GOT3 (cell line): Measurements from ENCODE around the gene ZNF865.

ENCODE experiments used
- DNase-seq: peaks from one replicate; lab custom pipeline; 2025; ENCODE audit warnings: mixed read lengths; lab: John Stamatoyannopoulos, UW

ZNF865 gene

DNA sequence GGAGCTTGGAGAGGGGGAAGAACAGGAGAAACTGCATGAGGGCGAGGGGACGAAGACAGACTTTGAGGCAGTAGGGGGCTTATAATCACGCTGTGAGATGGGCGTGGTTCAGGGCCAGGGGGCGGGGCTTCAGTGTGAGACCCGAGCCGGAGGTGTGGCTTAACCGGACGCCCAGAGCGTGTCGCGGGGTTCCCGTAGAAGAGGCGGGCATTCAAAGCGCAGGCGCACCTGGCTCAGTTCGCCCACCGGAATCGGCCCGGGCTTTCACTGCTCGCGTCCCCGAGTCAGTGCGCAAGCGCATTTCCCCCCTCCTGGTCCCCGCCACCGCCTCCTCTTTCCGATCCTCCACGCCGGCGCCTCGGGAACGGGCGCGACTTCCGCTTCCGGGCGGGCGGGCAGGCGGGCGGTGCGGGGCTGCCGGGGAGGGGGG, 225 bp upstream of the ZNF865 start:
- peak; percentile 91 for DNase-seq

- DNase-seq = no peak
Measured at GRCh38 chr19:55606471-55606787, 982 bp downstream of the ZNF865 start.

DNA sequence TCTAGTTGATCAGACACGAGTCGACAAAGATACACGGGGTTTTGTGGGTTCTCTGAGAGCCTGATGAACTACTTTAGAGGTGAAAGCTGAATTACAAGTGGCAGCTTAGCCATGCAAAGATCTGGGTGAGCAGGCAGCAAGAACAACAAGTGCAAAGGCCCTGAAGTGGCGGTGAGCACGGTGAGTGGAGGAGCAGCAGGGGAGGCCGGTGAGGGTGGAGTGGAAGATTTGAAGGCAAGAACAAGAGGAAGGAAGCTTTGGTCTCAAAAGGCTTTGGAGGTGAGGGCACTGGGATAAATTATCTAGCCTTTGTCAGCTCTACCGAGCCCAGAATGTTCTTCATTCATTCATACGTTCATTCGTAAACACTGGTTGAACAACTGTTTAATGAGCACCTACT, 1.4 kb downstream of the ZNF865 start:
- no peak for DNase-seq

DNA sequence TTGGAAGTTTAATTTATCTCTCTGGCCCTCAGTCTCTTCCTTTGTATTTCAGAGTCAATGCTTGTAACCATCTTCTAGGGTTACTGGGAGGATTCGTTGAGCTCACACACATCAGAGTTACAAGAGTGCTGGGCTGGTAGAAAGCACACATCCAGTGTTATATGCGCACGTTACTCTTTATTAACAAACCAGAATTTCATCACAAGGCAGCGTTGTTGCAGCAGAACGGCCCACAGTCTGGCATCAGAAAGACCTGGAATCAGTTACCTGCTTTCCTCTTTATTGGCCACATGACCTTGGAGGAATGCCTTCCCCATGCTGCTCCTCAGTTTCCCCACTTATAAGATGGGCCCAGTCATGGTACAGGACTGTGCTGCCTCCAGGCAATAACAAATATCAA, 3.9 kb downstream of the ZNF865 start:
- no peak for DNase-seq

- DNase-seq = no peak
Measured at GRCh38 chr19:55611300-55611982, 6.0 kb downstream of the ZNF865 start.

DNA sequence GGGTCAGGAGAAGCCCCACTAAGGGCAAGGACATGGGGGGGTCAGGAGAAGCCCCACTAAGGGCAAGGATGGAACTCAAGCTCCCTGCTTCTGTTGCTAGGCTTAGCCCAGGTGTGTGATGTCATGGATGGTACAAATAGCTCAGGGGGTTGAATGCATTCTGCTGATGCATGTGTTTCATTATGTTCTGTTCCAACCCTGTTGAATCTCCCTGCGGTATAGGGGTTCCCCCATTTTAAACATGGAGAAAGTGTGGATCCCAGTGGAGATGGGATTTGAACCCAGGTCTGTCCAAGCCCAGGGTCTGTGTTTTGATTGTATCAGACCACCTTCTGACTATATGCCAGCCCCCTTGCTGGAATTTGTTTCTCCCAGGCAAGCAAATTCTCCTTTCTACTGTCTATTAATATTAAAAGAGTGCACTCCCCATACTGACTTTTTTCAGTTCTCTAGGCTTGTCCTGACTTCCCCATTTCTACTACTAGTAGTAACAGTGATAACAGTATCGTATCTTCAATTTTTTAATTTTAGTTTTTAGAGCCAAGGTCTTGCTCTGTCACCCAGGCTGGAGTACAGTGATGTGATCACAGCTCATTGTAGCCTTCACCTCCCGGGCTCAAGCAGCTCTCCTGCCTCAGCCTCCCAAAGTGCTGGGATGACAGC, 6.7 kb downstream of the ZNF865 start:
- DNase-seq = no peak

DNA sequence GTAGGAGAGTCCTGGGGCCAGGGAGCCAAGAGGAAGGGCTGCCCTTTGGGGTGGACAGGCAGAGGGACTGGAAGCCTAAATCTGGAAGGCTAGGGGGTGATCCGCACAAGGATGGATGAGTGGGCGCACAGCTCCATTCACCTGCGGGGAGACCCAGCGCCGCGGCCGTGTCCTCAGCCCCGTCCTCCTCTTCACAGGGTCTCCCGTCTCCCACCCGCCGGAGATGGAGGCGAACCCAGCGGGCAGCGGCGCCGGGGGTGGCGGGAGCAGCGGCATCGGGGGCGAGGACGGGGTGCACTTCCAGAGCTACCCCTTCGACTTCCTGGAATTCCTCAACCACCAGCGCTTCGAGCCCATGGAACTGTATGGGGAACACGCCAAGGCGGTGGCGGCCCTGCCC, 7.9 kb downstream of the ZNF865 start:
- DNase-seq = no peak

DNA sequence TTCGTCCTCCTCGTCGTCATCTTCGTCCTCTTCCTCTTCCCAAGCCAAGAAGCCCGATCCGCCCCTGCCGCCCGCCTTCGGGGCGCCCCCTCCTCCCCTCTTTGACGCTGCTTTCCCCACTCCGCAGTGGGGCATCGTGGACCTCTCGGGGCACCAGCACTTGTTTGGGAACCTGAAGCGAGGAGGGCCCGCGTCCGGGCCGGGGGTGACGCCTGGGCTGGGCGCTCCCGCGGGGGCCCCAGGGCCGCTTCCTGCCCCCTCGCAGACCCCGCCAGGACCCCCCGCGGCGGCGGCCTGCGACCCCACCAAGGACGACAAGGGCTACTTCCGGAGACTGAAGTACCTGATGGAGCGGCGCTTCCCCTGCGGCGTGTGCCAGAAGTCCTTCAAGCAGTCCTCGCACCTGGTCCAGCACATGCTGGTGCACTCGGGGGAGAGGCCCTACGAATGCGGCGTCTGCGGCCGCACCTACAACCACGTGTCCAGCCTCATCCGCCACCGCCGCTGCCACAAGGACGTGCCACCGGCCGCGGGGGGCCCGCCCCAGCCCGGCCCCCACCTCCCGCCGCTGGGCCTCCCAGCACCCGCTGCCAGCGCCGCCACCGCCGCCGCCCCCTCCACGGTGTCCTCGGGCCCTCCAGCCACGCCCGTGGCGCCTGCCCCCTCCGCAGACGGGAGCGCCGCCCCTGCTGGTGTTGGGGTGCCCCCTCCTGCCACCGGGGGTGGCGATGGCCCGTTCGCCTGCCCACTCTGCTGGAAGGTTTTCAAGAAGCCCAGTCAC, 8.7 kb downstream of the ZNF865 start:
- DNase-seq = no peak

DNA sequence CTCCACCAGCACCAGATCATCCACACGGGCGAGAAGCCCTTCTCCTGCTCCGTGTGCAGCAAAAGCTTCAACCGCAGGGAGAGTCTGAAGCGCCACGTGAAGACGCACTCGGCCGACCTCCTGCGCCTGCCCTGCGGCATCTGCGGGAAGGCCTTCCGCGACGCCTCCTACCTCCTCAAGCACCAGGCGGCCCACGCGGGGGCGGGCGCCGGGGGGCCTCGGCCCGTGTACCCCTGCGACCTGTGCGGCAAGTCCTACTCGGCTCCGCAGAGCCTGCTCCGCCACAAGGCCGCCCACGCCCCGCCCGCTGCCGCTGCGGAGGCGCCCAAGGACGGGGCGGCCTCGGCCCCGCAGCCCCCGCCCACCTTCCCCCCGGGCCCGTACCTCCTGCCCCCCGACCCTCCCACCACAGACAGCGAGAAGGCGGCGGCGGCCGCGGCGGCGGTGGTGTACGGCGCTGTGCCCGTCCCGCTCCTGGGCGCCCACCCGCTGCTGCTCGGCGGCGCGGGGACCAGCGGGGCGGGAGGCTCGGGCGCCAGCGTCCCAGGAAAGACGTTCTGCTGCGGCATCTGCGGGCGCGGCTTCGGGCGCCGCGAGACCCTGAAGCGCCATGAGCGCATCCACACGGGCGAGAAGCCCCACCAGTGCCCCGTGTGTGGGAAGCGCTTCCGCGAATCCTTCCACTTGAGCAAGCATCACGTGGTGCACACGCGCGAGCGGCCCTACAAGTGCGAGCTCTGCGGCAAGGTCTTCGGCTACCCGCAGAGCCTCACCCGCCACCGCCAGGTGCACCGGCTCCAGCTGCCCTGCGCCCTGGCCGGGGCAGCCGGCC, 9.5 kb downstream of the ZNF865 start:
- no peak for DNase-seq

DNA sequence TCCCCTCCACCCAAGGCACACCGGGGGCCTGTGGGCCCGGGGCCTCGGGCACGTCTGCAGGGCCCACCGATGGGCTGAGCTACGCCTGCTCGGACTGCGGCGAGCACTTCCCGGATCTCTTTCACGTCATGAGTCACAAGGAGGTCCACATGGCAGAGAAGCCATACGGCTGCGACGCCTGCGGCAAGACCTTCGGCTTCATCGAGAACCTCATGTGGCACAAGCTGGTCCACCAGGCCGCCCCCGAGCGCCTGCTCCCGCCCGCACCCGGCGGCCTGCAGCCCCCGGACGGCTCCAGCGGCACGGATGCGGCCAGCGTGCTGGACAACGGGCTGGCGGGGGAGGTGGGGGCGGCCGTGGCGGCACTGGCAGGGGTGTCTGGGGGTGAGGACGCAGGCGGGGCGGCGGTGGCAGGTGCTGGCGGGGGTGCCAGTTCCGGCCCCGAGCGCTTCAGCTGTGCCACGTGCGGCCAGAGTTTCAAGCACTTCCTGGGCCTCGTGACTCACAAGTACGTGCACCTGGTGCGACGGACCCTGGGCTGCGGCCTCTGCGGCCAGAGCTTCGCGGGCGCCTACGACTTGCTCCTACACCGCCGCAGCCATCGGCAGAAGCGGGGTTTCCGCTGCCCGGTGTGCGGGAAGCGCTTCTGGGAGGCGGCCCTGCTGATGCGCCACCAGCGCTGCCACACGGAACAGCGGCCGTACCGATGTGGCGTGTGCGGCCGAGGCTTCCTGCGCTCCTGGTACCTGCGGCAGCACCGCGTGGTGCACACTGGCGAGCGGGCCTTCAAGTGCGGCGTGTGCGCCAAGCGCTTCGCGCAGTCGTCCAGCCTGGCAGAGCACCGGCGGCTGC, 10.3 kb downstream of the ZNF865 start:
- no peak for DNase-seq

DNA sequence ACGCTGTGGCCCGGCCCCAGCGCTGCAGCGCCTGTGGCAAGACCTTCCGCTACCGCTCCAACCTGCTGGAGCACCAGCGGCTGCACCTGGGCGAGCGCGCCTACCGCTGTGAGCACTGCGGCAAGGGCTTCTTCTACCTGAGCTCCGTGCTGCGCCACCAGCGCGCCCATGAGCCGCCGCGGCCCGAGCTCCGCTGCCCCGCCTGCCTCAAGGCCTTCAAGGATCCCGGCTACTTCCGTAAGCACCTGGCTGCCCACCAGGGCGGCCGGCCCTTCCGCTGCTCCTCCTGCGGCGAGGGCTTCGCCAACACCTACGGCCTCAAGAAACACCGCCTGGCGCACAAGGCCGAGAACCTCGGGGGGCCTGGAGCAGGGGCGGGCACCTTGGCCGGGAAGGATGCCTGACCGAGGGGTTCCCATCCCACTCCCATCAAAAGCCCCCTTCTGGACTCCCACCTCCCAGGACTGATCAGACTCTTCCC, 11.0 kb downstream of the ZNF865 start:
- no peak for DNase-seq

- no peak for DNase-seq
Measured at GRCh38 chr19:55617426-55617825, 12.0 kb downstream of the ZNF865 start.

- DNase-seq = no peak
Measured at GRCh38 chr19:55618426-55618825, 13.0 kb downstream of the ZNF865 start.

- no peak for DNase-seq
Measured at GRCh38 chr19:55619286-55619685, 13.8 kb downstream of the ZNF865 start.

GRCh38 chr19:55620410-55621204, 15.2 kb downstream of the ZNF865 start:
- DNase-seq = no peak

- DNase-seq = no peak
Measured at GRCh38 chr19:55621205-55621672, 15.8 kb downstream of the ZNF865 start.

DNA sequence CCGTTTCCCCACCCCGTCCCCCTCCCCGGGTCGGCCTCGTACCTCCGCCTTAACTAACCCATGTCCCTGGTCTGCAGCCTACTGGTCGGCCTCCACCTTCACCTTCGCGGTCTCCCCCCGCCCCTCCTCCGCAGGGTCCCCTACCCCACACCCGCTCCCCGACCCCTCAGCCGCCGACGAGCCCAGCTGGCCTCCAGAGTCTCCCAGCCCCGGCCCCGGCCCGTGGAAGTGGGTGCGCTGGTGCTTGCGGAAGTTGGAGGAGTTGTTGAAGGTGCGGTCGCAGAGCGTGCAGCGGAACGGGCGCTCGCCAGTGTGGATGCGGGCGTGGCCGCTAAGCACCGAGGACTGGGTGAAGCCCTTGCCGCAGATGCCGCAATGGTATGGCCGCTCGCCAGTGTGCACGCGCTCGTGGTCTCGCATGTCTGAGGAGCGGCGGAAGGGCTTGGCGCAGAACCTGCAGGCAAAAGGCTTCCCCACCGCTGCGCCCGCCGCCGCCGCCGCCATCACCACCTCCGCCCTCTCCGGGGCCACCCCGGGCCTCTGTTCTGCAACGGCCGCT, 16.3 kb downstream of the ZNF865 start:
- no peak for DNase-seq

DNA sequence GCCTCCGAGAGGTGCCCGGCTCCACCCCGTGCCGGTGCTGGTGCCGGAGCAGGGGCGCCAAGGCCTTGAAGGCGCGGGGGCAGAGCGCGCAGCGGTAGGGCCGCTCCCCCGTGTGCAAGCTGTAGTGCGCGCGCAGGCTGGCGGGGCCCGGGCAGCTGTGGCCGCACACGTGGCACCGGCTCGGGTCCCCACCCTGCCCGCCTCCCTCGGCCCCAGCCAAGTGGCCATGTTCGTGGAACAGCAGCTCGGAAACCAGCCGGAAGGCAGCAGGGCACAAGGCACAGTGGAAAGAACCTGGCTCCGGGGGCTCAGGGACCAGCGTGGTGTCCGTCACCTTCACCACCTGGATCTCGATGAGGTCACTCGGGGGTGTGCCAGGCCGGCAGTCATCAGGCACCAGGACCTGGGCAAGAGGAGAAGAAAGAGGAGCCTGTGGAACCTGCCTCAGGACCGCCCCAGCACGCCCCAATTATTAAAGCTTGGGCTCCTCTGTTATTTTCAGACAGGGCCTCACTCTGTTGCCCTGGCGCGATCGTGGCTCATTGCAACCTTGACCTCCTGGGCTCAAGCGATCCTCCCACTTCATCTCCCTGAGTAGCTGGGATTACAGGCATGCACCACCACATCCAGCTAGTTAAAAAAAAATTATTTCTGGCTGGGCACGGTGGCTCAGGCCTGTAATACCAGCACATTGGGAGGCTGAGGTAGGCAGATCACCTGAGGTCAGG, 17.0 kb downstream of the ZNF865 start:
- DNase-seq = no peak

DNA sequence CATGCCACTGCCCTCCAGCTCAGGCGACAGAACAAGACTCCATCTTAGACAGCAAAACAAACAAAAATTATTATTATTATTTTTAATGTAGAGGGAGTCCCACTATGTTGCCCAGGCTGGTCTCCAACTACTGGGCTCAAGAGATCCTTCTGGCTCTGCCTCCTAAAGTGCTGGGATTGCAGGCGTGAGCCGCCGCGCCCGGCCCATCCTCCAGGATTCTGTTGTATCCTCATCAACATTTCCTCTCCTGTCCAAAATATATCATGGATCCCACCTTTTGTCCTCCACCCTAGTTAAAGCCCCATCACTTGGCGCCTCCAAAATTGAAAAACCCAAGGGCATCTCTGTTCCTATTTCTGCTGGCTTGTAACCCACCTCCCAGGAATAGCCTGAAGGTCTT, 17.7 kb downstream of the ZNF865 start:
- no peak for DNase-seq
